ENCODE data around the gene TEX101.

- TF ChIP-seq CTCF (IDR thresholded peaks at IDR 0.05; ENCODE audit: low read depth, low read length, poor library complexity, severe bottlenecking) = no peak
- no peak for TF ChIP-seq EZH2phosphoT487 (IDR thresholded peaks at IDR 0.05; ENCODE audit: borderline replicate concordance, low read length)
Observed at GRCh38 chr19:43452582-43452981, 37.9 kb downstream of the TEX101 start.

Measured in DOHH2 (cell line).